Large intestine (tissue), 3 donors: ENCODE measurements around the gene NECTIN1. TPM values are rescaled to one million over a fixed set of nuclear protein-coding genes. Genes with fewer than 3 reads are reported as not detected.

Experiments used
- DNase-seq, 2 donors: peaks; one replicate each; pipeline versions ENCODE4 v3.0.0 to v3.0.0-alpha.2; 2013
- H3K27ac ChIP-seq: one replicate; pipeline ENCODE4 v1.5.1; 2013; ENCODE audit warnings: low read length
- H3K27me3 ChIP-seq: 2 replicates; pipeline ENCODE4 v1.6.1; 2013; ENCODE audit warnings: low read length; ENCODE audit not compliant: control insufficient read depth, insufficient read depth
- H3K36me3 ChIP-seq: 2 replicates; pipeline ENCODE4 v1.6.1; 2013; ENCODE audit warnings: low read length; ENCODE audit not compliant: control insufficient read depth, insufficient read depth
- H3K4me1 ChIP-seq: one replicate; pipeline ENCODE4 v1.6.1; 2013; ENCODE audit warnings: low read length; ENCODE audit not compliant: control insufficient read depth, insufficient read depth
- H3K4me3 ChIP-seq: one replicate; pipeline ENCODE4 v1.5.1; 2013; ENCODE audit warnings: low read length
- H3K9me3 ChIP-seq: one replicate; pipeline ENCODE4 v1.6.1; 2013; ENCODE audit warnings: mild to moderate bottlenecking, low read depth, low read length, moderate library complexity; ENCODE audit not compliant: control insufficient read depth
- WGBS: methylation state at CpG from one replicate; pipeline ENCODE4 v1.1.5; 2013; ENCODE audit warnings: low lambda C conversion rate; ENCODE audit not compliant: insufficient coverage; 5-methylcytosine and 5-hydroxymethylcytosine counted together
- polyA plus RNA-seq: library from polyadenylated mRNA; unstranded; fragments of 120-200 nt; gene quantifications from one replicate; pipeline ENCODE4 v1.2.1, GENCODE V29; 2013

Gene NECTIN1
- polyA plus RNA-seq, 1 donor: 35.4 TPM

DNA sequence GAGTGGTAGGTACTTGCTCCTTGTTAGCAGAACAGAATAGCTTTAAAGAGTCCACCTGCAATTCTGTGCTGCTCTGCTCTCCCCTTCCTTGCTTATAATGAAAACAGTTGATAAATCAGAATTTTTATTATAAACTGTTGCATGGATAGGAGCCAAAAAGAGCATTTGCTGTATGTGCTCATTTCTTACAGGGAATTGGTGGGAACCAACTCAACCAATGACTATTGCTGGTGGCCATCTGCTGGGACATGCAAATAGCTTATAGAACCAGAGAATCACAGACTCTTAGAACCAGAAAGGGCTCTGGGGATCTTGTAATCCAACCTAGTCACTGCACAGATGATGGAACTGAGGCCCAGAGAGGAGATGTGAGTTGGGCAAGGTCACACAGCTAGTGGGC is 43.1 kb upstream of the NECTIN1 start:
- Histone ChIP-seq H3K27me3 (peaks cover 2% of the 10 kb centered on the region), H3K4me1 (no peaks in the 10 kb centered on the region), H3K4me3 (no peak overlapping the region), H3K9me3 (no peaks in the 10 kb centered on the region), H3K27ac (no peak overlapping the region), H3K36me3 (no peaks in the 10 kb centered on the region)
- DNase-seq: no peak

GRCh38 chr11:119771172-119771770 is 42.3 kb upstream of the NECTIN1 start:
- Histone ChIP-seq H3K27ac (no peak overlapping the region), H3K4me3 (no peak overlapping the region), H3K27me3 (peaks cover 2% of the 10 kb centered on the region), H3K36me3 (no peaks in the 10 kb centered on the region), H3K9me3 (no peaks in the 10 kb centered on the region), H3K4me1 (no peaks in the 10 kb centered on the region)
- DNase-seq: no peak
- WGBS: 88% methylated on average over 3 of the region's 9 CpGs

DNA sequence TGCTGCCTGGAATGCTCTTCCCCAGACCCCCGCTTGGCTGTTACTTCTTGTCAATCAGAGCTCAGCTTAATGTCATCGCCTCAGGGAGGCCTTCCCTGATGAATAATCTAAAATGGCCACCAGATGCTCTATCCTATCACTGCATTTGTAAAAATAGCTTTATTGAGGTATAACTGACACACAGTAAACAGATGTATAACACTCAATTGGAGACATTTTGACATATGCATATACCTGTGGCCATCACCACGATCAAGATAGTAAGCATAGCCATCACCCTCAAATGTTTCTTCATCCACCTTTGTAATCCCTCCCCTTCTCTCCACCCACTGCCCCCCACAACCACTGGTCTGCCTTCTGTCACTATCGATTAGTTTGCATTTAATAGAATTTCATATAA is 36.6 kb upstream of the NECTIN1 start:
- H3K27me3 ChIP-seq: peaks cover 2% of the 10 kb centered on the region
- no peaks in the 10 kb centered on the region for H3K36me3 ChIP-seq
- H3K9me3 ChIP-seq: no peaks in the 10 kb centered on the region
- H3K4me3 ChIP-seq: no peak overlapping the region
- H3K27ac ChIP-seq: no peak overlapping the region
- H3K4me1 ChIP-seq: peaks cover 4% of the 10 kb centered on the region
- WGBS: no CpG with 5 or more reads among the region's 4 CpGs
- no peak for DNase-seq

DNA sequence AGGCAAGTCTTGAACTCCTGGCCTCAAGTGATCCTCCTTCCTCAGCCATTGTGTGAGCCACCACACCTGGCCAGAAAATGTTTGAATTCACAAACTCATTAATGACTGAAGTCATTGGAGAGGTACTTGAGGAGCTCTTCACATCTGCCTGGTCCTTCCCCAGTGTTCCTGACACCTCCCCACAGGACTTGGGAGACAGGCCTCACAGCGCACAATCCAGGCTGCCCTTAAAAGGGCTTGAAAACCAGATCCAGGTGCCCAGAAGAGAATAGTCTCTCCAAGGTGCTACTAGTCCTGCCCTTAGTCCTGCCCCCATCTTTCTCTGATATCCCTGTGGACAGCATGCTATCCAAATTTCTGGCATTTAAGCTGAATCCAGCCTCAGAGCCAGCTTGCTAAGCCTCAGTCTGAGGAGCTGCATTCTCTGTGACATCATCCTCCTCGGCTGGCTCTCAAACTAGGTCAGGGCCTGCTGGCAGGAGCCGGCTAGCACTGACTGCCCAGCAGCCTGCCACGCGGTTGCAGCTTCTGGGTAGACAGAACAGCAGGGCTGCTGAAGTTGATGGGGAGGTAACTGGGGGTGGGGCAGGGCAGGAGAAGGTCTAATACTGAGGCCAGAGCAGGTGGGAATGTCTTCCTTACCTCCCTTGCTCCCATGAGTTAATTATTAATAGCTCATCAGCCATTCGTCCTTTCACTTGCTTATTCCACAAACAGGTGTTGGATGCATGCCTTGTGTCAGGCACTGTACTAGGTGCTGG is 35.3 kb upstream of the NECTIN1 start:
- no peaks in the 10 kb centered on the region for H3K9me3 ChIP-seq
- peaks cover 4% of the 10 kb centered on the region for H3K4me1 ChIP-seq
- H3K4me3 ChIP-seq: no peak overlapping the region
- DNase-seq: peak in 1 of 2 donors; percentile 41
- WGBS: no CpG with 5 or more reads among the region's 6 CpGs
- H3K27ac ChIP-seq: no peak overlapping the region
- H3K36me3 ChIP-seq: no peaks in the 10 kb centered on the region
- H3K27me3 ChIP-seq: peaks cover 2% of the 10 kb centered on the region

DNA sequence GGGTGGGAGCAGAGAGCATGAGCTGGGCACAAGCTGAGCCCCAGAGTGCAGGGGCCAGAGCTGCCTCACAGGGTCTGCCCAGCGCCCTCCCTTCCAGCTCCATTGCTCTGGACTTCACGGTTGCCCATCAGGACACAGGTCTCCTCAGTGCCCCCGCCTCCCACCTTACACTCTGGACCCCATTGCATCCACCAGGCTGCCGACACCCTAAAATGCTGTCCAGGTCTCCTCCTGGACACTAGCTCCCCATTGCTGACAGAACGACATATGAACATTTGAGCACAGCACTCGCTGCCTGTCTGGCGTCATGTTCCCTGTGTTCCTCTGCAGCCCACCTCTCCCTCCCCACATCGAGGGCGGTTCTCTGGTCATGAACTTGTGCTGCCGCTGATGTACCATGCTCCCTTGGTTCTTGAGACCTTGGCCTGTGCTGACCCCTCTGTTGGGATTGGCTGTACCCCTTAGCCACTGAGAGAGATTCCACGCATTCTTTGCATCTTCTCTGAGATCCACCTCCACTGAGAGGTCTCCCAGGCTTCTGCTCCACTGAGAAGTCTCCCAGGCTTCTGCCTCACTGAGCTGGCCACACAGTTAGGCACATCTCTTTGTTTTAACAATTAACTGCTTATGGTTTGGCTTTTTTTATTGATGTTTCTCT is 34.2 kb upstream of the NECTIN1 start:
- 53% methylated on average over 2 of the region's 11 CpGs for WGBS
- DNase-seq: no peak
- Histone ChIP-seq H3K9me3 (no peaks in the 10 kb centered on the region), H3K36me3 (no peaks in the 10 kb centered on the region), H3K27ac (no peak overlapping the region), H3K27me3 (peaks cover 2% of the 10 kb centered on the region), H3K4me3 (no peak overlapping the region), H3K4me1 (peaks cover 4% of the 10 kb centered on the region)

DNA sequence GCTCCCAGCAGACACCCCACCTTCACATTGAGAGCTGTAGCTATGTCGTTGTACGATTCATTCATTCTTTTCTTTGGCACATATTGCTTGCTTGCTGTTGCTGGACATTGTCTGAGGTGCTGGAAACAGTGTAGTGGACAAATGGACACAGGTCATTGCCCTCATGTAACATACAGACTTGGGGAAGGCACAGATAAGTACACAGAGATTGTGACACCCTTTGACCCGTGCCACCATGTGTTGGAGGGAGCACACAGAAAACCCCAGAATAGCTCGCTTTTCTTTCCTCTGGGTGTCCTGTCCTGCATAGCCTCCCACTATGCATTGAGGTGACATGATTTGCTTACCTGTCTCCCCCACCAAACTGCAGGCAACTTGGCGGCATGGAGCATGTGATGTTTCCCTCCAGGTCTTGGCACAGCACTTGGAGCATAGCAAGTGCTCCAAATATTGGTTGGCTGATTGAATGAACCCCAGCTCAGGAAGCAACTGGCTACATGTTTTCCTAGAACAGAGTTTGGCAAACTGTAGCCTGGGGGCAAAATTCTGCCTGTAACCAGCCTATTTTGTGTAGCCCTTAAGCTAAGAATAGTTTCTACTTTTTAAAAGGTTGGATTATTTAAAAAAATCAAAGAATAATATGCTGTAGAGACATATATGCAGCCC is 30.9 kb upstream of the NECTIN1 start:
- Histone ChIP-seq H3K9me3 (no peaks in the 10 kb centered on the region), H3K4me1 (peaks cover 4% of the 10 kb centered on the region), H3K27me3 (peaks cover 11% of the 10 kb centered on the region), H3K27ac (no peak overlapping the region), H3K36me3 (no peaks in the 10 kb centered on the region), H3K4me3 (no peak overlapping the region)
- DNase-seq: no peak
- no CpG with 5 or more reads among the region's 5 CpGs for WGBS

GRCh38 chr11:119759324-119759723 is 30.3 kb upstream of the NECTIN1 start:
- Histone ChIP-seq H3K4me3 (no peak overlapping the region), H3K4me1 (peaks cover 2% of the 10 kb centered on the region), H3K9me3 (no peaks in the 10 kb centered on the region), H3K36me3 (no peaks in the 10 kb centered on the region), H3K27ac (no peak overlapping the region), H3K27me3 (peaks cover 13% of the 10 kb centered on the region)
- no CpG with 5 or more reads among the region's 8 CpGs for WGBS
- no peak for DNase-seq

DNA sequence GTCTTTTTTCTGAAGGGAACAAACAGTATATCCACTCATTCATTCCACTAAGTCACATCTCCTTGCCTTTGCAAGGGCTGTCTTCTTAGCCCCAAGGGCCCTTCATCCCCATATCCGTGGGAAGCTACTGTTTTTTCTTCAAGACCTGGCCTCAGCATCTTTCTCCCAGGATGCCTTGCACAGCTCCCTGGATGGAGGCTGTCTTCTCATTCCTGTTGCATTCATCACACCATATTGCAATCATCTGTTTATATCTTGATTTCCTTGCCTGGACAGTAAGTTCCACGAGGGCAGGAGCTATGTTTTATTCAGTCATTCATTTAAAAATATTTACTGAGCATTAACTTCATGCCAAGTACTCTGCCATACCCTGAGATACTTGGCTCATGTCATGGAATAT is 29.3 kb upstream of the NECTIN1 start:
- WGBS: 80% methylated on average over 1 of the region's 2 CpGs
- Histone ChIP-seq H3K9me3 (no peaks in the 10 kb centered on the region), H3K4me1 (no peaks in the 10 kb centered on the region), H3K4me3 (no peak overlapping the region), H3K36me3 (no peaks in the 10 kb centered on the region), H3K27me3 (peaks cover 16% of the 10 kb centered on the region), H3K27ac (no peak overlapping the region)
- no peak for DNase-seq

DNA sequence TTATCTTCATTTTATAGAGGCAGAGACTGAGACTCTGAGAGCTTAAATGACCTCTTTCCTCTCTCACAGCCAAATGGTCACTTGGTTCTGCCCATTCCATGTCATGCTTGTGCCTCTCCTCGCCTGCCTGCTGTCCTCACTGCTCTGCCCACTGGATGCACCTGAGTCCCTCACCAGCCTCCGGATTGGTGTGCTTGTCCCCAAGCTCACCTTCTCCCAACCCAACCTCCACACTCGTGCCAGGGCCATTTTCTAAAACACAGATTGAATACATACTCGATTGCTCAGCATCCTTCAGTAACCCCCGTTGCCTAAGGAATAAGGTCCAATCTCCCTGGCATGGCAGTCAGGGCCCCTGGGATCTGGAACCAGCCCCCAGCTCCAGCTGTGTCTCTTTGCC is 28.4 kb upstream of the NECTIN1 start:
- no CpG with 5 or more reads among the region's 5 CpGs for WGBS

DNA sequence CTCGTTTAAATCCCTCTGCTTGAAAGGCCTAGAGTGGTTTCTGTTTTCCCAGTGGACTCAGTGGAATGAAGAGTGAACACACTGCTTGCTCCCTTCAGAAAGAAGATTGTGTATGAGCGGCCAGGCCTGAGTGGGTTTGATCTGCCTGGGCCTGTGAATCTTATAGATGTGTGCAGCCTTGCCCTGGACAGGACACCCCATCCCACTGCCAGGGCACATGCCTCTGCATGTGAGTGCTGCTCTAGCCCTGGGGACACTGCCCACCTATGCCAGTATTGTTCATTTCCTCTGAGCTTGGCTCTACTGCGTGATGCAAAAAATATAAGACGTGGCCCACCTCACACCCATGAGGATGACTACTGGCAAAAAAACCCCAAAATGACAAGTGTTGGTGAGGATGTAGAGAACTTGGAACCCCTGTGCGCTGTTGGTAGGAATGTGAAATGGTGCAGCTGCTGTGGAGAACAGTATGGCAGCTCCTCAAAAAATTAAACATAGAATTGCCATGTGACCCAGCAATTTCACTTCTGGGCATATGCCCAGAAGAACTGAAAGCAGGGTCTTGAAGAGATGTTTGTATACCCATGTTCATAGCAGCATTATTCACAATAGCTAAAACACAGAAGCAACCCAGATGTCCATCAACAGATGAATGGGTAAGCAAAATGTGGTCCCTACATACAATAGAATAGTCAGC is 27.3 kb upstream of the NECTIN1 start:
- no peak for DNase-seq
- peaks cover 14% of the 10 kb centered on the region for H3K27me3 ChIP-seq
- WGBS: 80% methylated on average over 1 of the region's 5 CpGs
- no peaks in the 10 kb centered on the region for H3K4me1 ChIP-seq
- H3K4me3 ChIP-seq: no peak overlapping the region
- H3K36me3 ChIP-seq: no peaks in the 10 kb centered on the region
- no peak overlapping the region for H3K27ac ChIP-seq
- no peaks in the 10 kb centered on the region for H3K9me3 ChIP-seq

More for the DNA sequence above, 28.4 kb upstream of the NECTIN1 start:
- no peak for DNase-seq
- Histone ChIP-seq H3K36me3 (no peaks in the 10 kb centered on the region), H3K4me3 (no peak overlapping the region), H3K4me1 (no peaks in the 10 kb centered on the region), H3K27me3 (peaks cover 16% of the 10 kb centered on the region), H3K9me3 (no peaks in the 10 kb centered on the region), H3K27ac (no peak overlapping the region)
